Measurements from ENCODE around the gene GATD1. TPM values are rescaled to one million over a fixed set of nuclear protein-coding genes. Genes with fewer than 3 reads are reported as not detected.

Gene GATD1
- total RNA-seq, 2 experiments from 2014 or later: 109 to 117 TPM

- intact Hi-C loops (cut with micrococcal nuclease; ENCODE audit: unreplicated experiment): loop anchor here (2.0 to 5.0 kb wide), 3 partner anchors 21 to 230 kb away; partner anchors contain the start of genes GATD1 and TALDO1
Observed at GRCh38 chr11:797296-798092, 20.2 kb upstream of the GATD1 start.

GRCh38 chr11:796565-797295, 19.4 kb upstream of the GATD1 start:
- H2AFZ ChIP-seq (ENCODE audit: low read length): no peak overlapping the region

More at GRCh38 chr11:797296-798092, 20.2 kb upstream of the GATD1 start:
- peak overlapping the region; percentile 51; the same call in 1 of the 2 replicates for H2AFZ ChIP-seq (ENCODE audit: low read length)
- ChIA-PET POLR2A (interaction anchor here (1.1 to 1.8 kb wide), 3 partner anchors 12 to 222 kb away, joined by 3 to 9 read pairs (median 3); partner anchors contain the start of gene RPLP2), CTCF (ENCODE audit: unreplicated experiment) (no interaction called here)
- H3K9me3 ChIP-seq (ENCODE audit: low read length): no peaks in the 10 kb centered on the region
- H3K9me2 ChIP-seq (ENCODE audit: insufficient read depth, low read length): no peaks in the 10 kb centered on the region
- H3K79me2 ChIP-seq (ENCODE audit: insufficient read depth, low read depth, low read length): peaks cover 8% of the 10 kb centered on the region; the same call in 1 of the 2 replicates
- H4K20me1 ChIP-seq (ENCODE audit: insufficient read depth, low read length): no peaks in the 10 kb centered on the region
- TF ChIP-seq CTCF (conservative IDR thresholded peaks at IDR 0.05; ENCODE audit: low read length) (no peak), EZH2phosphoT487 (IDR thresholded peaks at IDR 0.05; ENCODE audit: borderline replicate concordance, low read depth, low read length) (no peak)
- H3K4me3 ChIP-seq (ENCODE audit: low read depth, low read length, poor library complexity, severe bottlenecking): peak overlapping the region; percentile 93
- H3K4me2 ChIP-seq (ENCODE audit: low read length): peak overlapping the region; percentile 98
- peak overlapping the region; percentile 75 for H3K27ac ChIP-seq (ENCODE audit: low read depth, low read length, poor library complexity, severe bottlenecking)
- H3K36me3 ChIP-seq (ENCODE audit: insufficient read depth, low read length): peaks cover 37% of the 10 kb centered on the region; the same call in 1 of the 2 replicates
- DNase-seq (ENCODE audit: low spot score): peak; percentile 87
- peaks cover 20% of the 10 kb centered on the region for H3K4me1 ChIP-seq (ENCODE audit: insufficient read depth, low read length, poor library complexity, severe bottlenecking)
- no TSS peak for BruUV-seq (replicated peaks)

More at GRCh38 chr11:796565-797295, 19.4 kb upstream of the GATD1 start:
- no peaks in the 10 kb centered on the region for H3K9me3 ChIP-seq (ENCODE audit: low read length)
- peak overlapping the region; percentile 75 for H3K27ac ChIP-seq (ENCODE audit: low read depth, low read length, poor library complexity, severe bottlenecking)
- peak overlapping the region; percentile 98 for H3K4me2 ChIP-seq (ENCODE audit: low read length)
- TF ChIP-seq CTCF (conservative IDR thresholded peaks at IDR 0.05; ENCODE audit: low read length) (no peak), EZH2phosphoT487 (IDR thresholded peaks at IDR 0.05; ENCODE audit: borderline replicate concordance, low read depth, low read length) (no peak)
- peak overlapping the region; percentile 93 for H3K4me3 ChIP-seq (ENCODE audit: low read depth, low read length, poor library complexity, severe bottlenecking)
- H3K9me2 ChIP-seq (ENCODE audit: insufficient read depth, low read length): no peaks in the 10 kb centered on the region
- CTCF ChIA-PET (ENCODE audit: unreplicated experiment): no interaction called here
- H3K36me3 ChIP-seq (ENCODE audit: insufficient read depth, low read length): peaks cover 36% of the 10 kb centered on the region; the same call in 1 of the 2 replicates
- H4K20me1 ChIP-seq (ENCODE audit: insufficient read depth, low read length): no peaks in the 10 kb centered on the region
- H3K79me2 ChIP-seq (ENCODE audit: insufficient read depth, low read depth, low read length): peaks cover 8% of the 10 kb centered on the region; the same call in 1 of the 2 replicates
- intact Hi-C loops (cut with micrococcal nuclease; ENCODE audit: unreplicated experiment): loop anchor here (2.0 to 5.0 kb wide), 3 partner anchors 20 to 229 kb away; partner anchors contain the start of genes GATD1 and TALDO1
- DNase-seq (ENCODE audit: low spot score): no peak
- POLR2A ChIA-PET: interaction anchor here (0.5 to 1.8 kb wide), 5 partner anchors 10 to 221 kb away, joined by 3 to 9 read pairs (median 3); partner anchors contain the start of gene RPLP2
- peaks cover 20% of the 10 kb centered on the region for H3K4me1 ChIP-seq (ENCODE audit: insufficient read depth, low read length, poor library complexity, severe bottlenecking)
- no TSS peak for BruUV-seq (replicated peaks)
